ENCODE results near the gene MMUT. TPM values are rescaled to one million over a fixed set of nuclear protein-coding genes. Genes with fewer than 3 reads are reported as not detected.
A peak's percentile ranks its signal among the peaks of the same experiment; 100 is the strongest.

Gene MMUT
- total RNA-seq, 1 experiment from 2014 or later = 20.5 TPM

- intact Hi-C loops (cut with micrococcal nuclease; ENCODE audit: unreplicated experiment) = no loop called here
- no peak overlapping the region for H3K27ac ChIP-seq (ENCODE audit: low read depth, low read length, poor library complexity, severe bottlenecking)
- TF ChIP-seq CTCF (conservative IDR thresholded peaks at IDR 0.05; ENCODE audit: low read depth, low read length) = no peak
- TF ChIP-seq EZH2 (IDR thresholded peaks at IDR 0.05; ENCODE audit: borderline replicate concordance, low read depth, low read length, poor library complexity, severe bottlenecking) = no peak
- peaks cover 25% of the 10 kb centered on the region for H3K36me3 ChIP-seq (ENCODE audit: insufficient read depth, low read length, poor library complexity, severe bottlenecking)
- BruUV-seq (replicated peaks) = no TSS peak
- ChIA-PET CTCF (no interaction called here), POLR2A (ENCODE audit: low non-redundant PET) (no interaction called here)
- H3K27me3 ChIP-seq (replicated peaks; ENCODE audit: insufficient read depth, low read depth, low read length, poor library complexity) = no peaks in the 10 kb centered on the region
- H3K9me3 ChIP-seq (ENCODE audit: low read depth, low read length, poor library complexity, severe bottlenecking) = no peaks in the 10 kb centered on the region
- no peaks in the 10 kb centered on the region for H3K4me1 ChIP-seq (ENCODE audit: insufficient read depth, low read length, poor library complexity, severe bottlenecking)
- H3K4me3 ChIP-seq (ENCODE audit: low read depth, low read length, poor library complexity, severe bottlenecking) = no peak overlapping the region
- no peak for DNase-seq (ENCODE audit: low spot score)
These were observed 8.0 kb downstream of the MMUT start for GRCh38 chr6:49454787-49455709.

- ChIA-PET CTCF (interaction anchor here (0.5 kb wide), 2 partner anchors 63 to 1828 kb away, joined by 3 to 6 read pairs; no protein-coding TSS in a partner anchor), POLR2A (ENCODE audit: low non-redundant PET) (no interaction called here)
- no peaks in the 10 kb centered on the region for H3K4me1 ChIP-seq (ENCODE audit: insufficient read depth, low read length, poor library complexity, severe bottlenecking)
- H3K4me3 ChIP-seq (ENCODE audit: low read depth, low read length, poor library complexity, severe bottlenecking) = no peak overlapping the region
- TF ChIP-seq CTCF (conservative IDR thresholded peaks at IDR 0.05; ENCODE audit: low read depth, low read length) (peak; percentile 48; the same call in 1 of the 2 replicates), EZH2 (IDR thresholded peaks at IDR 0.05; ENCODE audit: borderline replicate concordance, low read depth, low read length, poor library complexity, severe bottlenecking) (no peak)
- intact Hi-C loops (cut with micrococcal nuclease; ENCODE audit: unreplicated experiment) = loop anchor here (1.0 kb wide), 1 partner anchor 154 kb away; no protein-coding TSS in a partner anchor
- peak; percentile 16 for DNase-seq (ENCODE audit: low spot score)
- H3K27me3 ChIP-seq (replicated peaks; ENCODE audit: insufficient read depth, low read depth, low read length, poor library complexity) = no peaks in the 10 kb centered on the region
- peaks cover 32% of the 10 kb centered on the region for H3K36me3 ChIP-seq (ENCODE audit: insufficient read depth, low read length, poor library complexity, severe bottlenecking)
- no peaks in the 10 kb centered on the region for H3K9me3 ChIP-seq (ENCODE audit: low read depth, low read length, poor library complexity, severe bottlenecking)
- BruUV-seq (replicated peaks) = no TSS peak
- no peak overlapping the region for H3K27ac ChIP-seq (ENCODE audit: low read depth, low read length, poor library complexity, severe bottlenecking)
These were observed 9.8 kb downstream of the MMUT start for GRCh38 chr6:49453221-49453620.

GRCh38 chr6:49430866-49431265 lies 32.2 kb downstream of the MMUT start:
- POLR2A ChIA-PET (ENCODE audit: low non-redundant PET) = no interaction called here
- no peaks in the 10 kb centered on the region for H3K9me3 ChIP-seq (ENCODE audit: low read depth, low read length, poor library complexity, severe bottlenecking)
- no peaks in the 10 kb centered on the region for H3K27me3 ChIP-seq (replicated peaks; ENCODE audit: insufficient read depth, low read depth, low read length, poor library complexity)
- no peaks in the 10 kb centered on the region for H3K4me1 ChIP-seq (ENCODE audit: insufficient read depth, low read length, poor library complexity, severe bottlenecking)
- intact Hi-C loops (cut with micrococcal nuclease; ENCODE audit: unreplicated experiment) = no loop called here
- no peak for TF ChIP-seq EZH2 (IDR thresholded peaks at IDR 0.05; ENCODE audit: borderline replicate concordance, low read depth, low read length, poor library complexity, severe bottlenecking)
- no peak for TF ChIP-seq CTCF (conservative IDR thresholded peaks at IDR 0.05; ENCODE audit: low read depth, low read length)
- H3K27ac ChIP-seq (ENCODE audit: low read depth, low read length, poor library complexity, severe bottlenecking) = no peak overlapping the region
- BruUV-seq (replicated peaks) = no TSS peak
- no peak overlapping the region for H3K4me3 ChIP-seq (ENCODE audit: low read depth, low read length, poor library complexity, severe bottlenecking)
- CTCF ChIA-PET = no interaction called here
- DNase-seq (ENCODE audit: low spot score) = no peak
- H3K36me3 ChIP-seq (ENCODE audit: insufficient read depth, low read length, poor library complexity, severe bottlenecking) = peaks cover 19% of the 10 kb centered on the region

All from A673 (cell line).